ENCODE results near the gene ZBED6. TPM values are rescaled to one million over a fixed set of nuclear protein-coding genes. Genes with fewer than 3 reads are reported as not detected.

Gene ZBED6
- total and polyA plus RNA-seq, 9 of the 15 experiments (the other 6 are each of a cell fraction or from before 2014, with no cell fraction given), result 0.21 to 16.6 (median 5.0) TPM

- TF ChIP-seq RERE (CRISPR knock-in tag; IDR thresholded peaks at IDR 0.05; ENCODE audit: borderline replicate concordance), result no peak
- TF ChIP-seq ELK3 (CRISPR knock-in tag; IDR thresholded peaks at IDR 0.05), result no peak
- TF ChIP-seq MYC (IDR thresholded peaks at IDR 0.05; ENCODE audit: low read depth, low read length), result no peak
- TF ChIP-seq MYC (CRISPR knock-in tag; IDR thresholded peaks at IDR 0.05; ENCODE audit: borderline replicate concordance, low read depth), result no peak
- no peak for TF ChIP-seq IRF1 (CRISPR knock-in tag; IDR thresholded peaks at IDR 0.05; ENCODE audit: borderline replicate concordance)
- TF ChIP-seq CREB3L1 (IDR thresholded peaks at IDR 0.05; ENCODE audit: borderline replicate concordance, low read depth), result no peak
- no peak for TF ChIP-seq TARDBP (IDR thresholded peaks at IDR 0.05)
- no peak for TF ChIP-seq COPS2 (conservative IDR thresholded peaks at IDR 0.05)
Measured at GRCh38 chr1:203823306-203823705, 27.9 kb downstream of the ZBED6 start (continued).

All from K562 (cell line).